WTC11 (cell line): ENCODE measurements around the gene SVBP. TPM values are rescaled to one million over a fixed set of nuclear protein-coding genes. Genes with fewer than 3 reads are reported as not detected.

ENCODE experiments used
- ATAC-seq: fragments of 200-7000 bp; cut with Tn5 transposase; 2 replicates; pipeline ENCODE4 v1.10.0; 2021; ENCODE audit warnings: mild to moderate bottlenecking, moderate library complexity
- CTCF ChIA-PET: fragments of 300-600 bp; sonication (Branson Sonifier 250); formaldehyde crosslinking; loops from one replicate; lab custom pipeline; 2021; ENCODE audit warnings: antibody characterized with exemption; lab: Charles Lee
- POLR2A ChIA-PET: fragments of 350-600 bp; sonication (Branson Sonifier 250); formaldehyde crosslinking; loops from one replicate; lab custom pipeline; 2021; ENCODE audit warnings: antibody characterized with exemption; lab: Charles Lee
- DNase-seq: peaks from one replicate; pipeline ENCODE4 v3.0.0; 2021; ENCODE audit warnings: low spot score
- H3K27ac Mint-ChIP-seq: 2 replicates; pipeline ENCODE4 v1.8.0; 2021; ENCODE audit warnings: mixed read lengths
- H3K27me3 Mint-ChIP-seq: 2 replicates; pipeline ENCODE4 v1.8.0; 2021; ENCODE audit warnings: low read depth, mild to moderate bottlenecking, moderate library complexity, mixed read lengths
- H3K36me3 Mint-ChIP-seq: 2 replicates; pipeline ENCODE4 v1.8.0; 2021; ENCODE audit warnings: mixed read lengths
- H3K4me1 Mint-ChIP-seq: 2 replicates; pipeline ENCODE4 v1.8.0; 2022; ENCODE audit warnings: mixed read lengths
- H3K4me3 Mint-ChIP-seq: 2 replicates; pipeline ENCODE4 v1.8.0; 2021; ENCODE audit warnings: mild to moderate bottlenecking, moderate library complexity, mixed read lengths
- H3K9me3 Mint-ChIP-seq: 2 replicates; pipeline ENCODE4 v1.8.0; 2021; ENCODE audit warnings: mixed read lengths
- ELF4 ChIP-seq: sonication (generic); formaldehyde crosslinking; IDR thresholded peaks from 2 replicates; pipeline ENCODE4 v1.8.1; 2022; ENCODE audit warnings: low read depth, mild to moderate bottlenecking, moderate library complexity, missing genetic modification reagents
- FOXJ3 ChIP-seq: sonication (generic); formaldehyde crosslinking; IDR thresholded peaks from 2 replicates; pipeline ENCODE4 v1.9.0; 2021; ENCODE audit warnings: missing genetic modification reagents, mild to moderate bottlenecking, borderline replicate concordance
- FOXP1 ChIP-seq: sonication (generic); formaldehyde crosslinking; IDR thresholded peaks from 2 replicates; pipeline ENCODE4 v1.8.0; 2022; ENCODE audit warnings: missing genetic modification reagents, mild to moderate bottlenecking, moderate library complexity, borderline replicate concordance
- HMGA2 ChIP-seq: fragments of 250-450 bp; sonication (Bioruptor Pico); IDR thresholded peaks from 2 replicates; pipeline ENCODE4 v1.4.0; 2021; ENCODE audit warnings: mild to moderate bottlenecking, moderate library complexity
- JAZF1 ChIP-seq: fragments of 250-450 bp; sonication (Bioruptor Pico); IDR thresholded peaks from 2 replicates; pipeline ENCODE4 v1.9.0; 2021; ENCODE audit warnings: moderate library complexity, mild to moderate bottlenecking, inconsistent platforms
- NR1H2 ChIP-seq: sonication (generic); formaldehyde crosslinking; IDR thresholded peaks from 2 replicates; pipeline ENCODE4 v1.9.0; 2021; ENCODE audit warnings: mild to moderate bottlenecking, moderate library complexity, missing genetic modification reagents
- RORB ChIP-seq: fragments of 250-450 bp; sonication (Bioruptor Pico); IDR thresholded peaks from 2 replicates; pipeline ENCODE4 v1.9.0; 2021; ENCODE audit warnings: mild to moderate bottlenecking
- SP1 ChIP-seq: sonication (generic); formaldehyde crosslinking; conservative IDR thresholded peaks from 2 replicates; pipeline ENCODE4 v1.8.1; 2022; ENCODE audit warnings: missing genetic modification reagents
- TEAD1 ChIP-seq: sonication (generic); formaldehyde crosslinking; IDR thresholded peaks from 2 replicates; pipeline ENCODE4 v1.8.0; 2022; ENCODE audit warnings: mild to moderate bottlenecking, missing genetic modification reagents
- TP53 ChIP-seq: sonication (generic); formaldehyde crosslinking; IDR thresholded peaks from 2 replicates; pipeline ENCODE4 v1.8.1; 2023; ENCODE audit warnings: mild to moderate bottlenecking, missing genetic modification reagents
- ZBTB43 ChIP-seq: sonication (generic); formaldehyde crosslinking; IDR thresholded peaks from 2 replicates; pipeline ENCODE4 v1.8.1; 2023; ENCODE audit warnings: mild to moderate bottlenecking, missing genetic modification reagents
- ZNF138 ChIP-seq: sonication (generic); formaldehyde crosslinking; conservative IDR thresholded peaks from 2 replicates; pipeline ENCODE4 v1.8.1; 2022; ENCODE audit warnings: mild to moderate bottlenecking, moderate library complexity, missing genetic modification reagents
- ZNF219 ChIP-seq: sonication (generic); formaldehyde crosslinking; IDR thresholded peaks from 2 replicates; pipeline ENCODE4 v1.8.0; 2023; ENCODE audit warnings: missing genetic modification reagents, mild to moderate bottlenecking, borderline replicate concordance
- ZNF512 ChIP-seq: sonication (generic); formaldehyde crosslinking; IDR thresholded peaks from 2 replicates; pipeline ENCODE4 v1.8.1; 2022; ENCODE audit warnings: missing genetic modification reagents, borderline replicate concordance
- total RNA-seq: library from RNA; stranded (reverse); gene quantifications from 3 replicates; pipeline ENCODE4 v1.2.3, GENCODE V29; 2021
- TF ChIP-seq, protein P1 (sequence below): sonication (generic); formaldehyde crosslinking; IDR thresholded peaks from 2 replicates; pipeline ENCODE4 v1.8.0; 2022; ENCODE audit warnings: missing genetic modification reagents
- TF ChIP-seq, protein P2 (sequence below): sonication (generic); formaldehyde crosslinking; IDR thresholded peaks from 2 replicates; pipeline ENCODE4 v1.8.1; 2023; ENCODE audit warnings: mild to moderate bottlenecking, missing genetic modification reagents
- TF ChIP-seq, protein P3 (sequence below): sonication (generic); formaldehyde crosslinking; IDR thresholded peaks from 2 replicates; pipeline ENCODE4 v1.8.1; 2022; ENCODE audit warnings: low read depth, missing genetic modification reagents, borderline replicate concordance
- TF ChIP-seq, protein P4 (sequence below): sonication (generic); formaldehyde crosslinking; IDR thresholded peaks from 2 replicates; pipeline ENCODE4 v1.8.1; 2023; ENCODE audit warnings: mild to moderate bottlenecking, missing genetic modification reagents, borderline replicate concordance

Gene SVBP
- total RNA-seq, 1 experiment from 2014 or later, result 28.7 TPM

GRCh38 chr1:42784547-42784945, 32.7 kb downstream of the SVBP start:
- DNase-seq (no peak), ATAC-seq (peak; percentile 38)
- ChIA-PET CTCF (interaction anchor here (0.8 kb wide), 1 partner anchor 129 kb away, joined by 3 read pairs; no protein-coding TSS in a partner anchor), POLR2A (interaction anchor here (1.0 kb wide), 1 partner anchor 27 kb away, joined by 3 read pairs; no protein-coding TSS in a partner anchor)
- H3K27me3 Mint-ChIP-seq, result no peaks in the 10 kb centered on the region
- TF ChIP-seq FOXJ3 (no peak), TEAD1 (CRISPR knock-in tag) (no peak), NR1H2 (no peak), SP1 (CRISPR knock-in tag) (no peak), TP53 (CRISPR knock-in tag) (no peak), FOXP1 (CRISPR knock-in tag) (no peak), ZNF512 (CRISPR knock-in tag) (no peak), ZNF219 (CRISPR knock-in tag) (no peak)
- TF ChIP-seq, protein P1, sequence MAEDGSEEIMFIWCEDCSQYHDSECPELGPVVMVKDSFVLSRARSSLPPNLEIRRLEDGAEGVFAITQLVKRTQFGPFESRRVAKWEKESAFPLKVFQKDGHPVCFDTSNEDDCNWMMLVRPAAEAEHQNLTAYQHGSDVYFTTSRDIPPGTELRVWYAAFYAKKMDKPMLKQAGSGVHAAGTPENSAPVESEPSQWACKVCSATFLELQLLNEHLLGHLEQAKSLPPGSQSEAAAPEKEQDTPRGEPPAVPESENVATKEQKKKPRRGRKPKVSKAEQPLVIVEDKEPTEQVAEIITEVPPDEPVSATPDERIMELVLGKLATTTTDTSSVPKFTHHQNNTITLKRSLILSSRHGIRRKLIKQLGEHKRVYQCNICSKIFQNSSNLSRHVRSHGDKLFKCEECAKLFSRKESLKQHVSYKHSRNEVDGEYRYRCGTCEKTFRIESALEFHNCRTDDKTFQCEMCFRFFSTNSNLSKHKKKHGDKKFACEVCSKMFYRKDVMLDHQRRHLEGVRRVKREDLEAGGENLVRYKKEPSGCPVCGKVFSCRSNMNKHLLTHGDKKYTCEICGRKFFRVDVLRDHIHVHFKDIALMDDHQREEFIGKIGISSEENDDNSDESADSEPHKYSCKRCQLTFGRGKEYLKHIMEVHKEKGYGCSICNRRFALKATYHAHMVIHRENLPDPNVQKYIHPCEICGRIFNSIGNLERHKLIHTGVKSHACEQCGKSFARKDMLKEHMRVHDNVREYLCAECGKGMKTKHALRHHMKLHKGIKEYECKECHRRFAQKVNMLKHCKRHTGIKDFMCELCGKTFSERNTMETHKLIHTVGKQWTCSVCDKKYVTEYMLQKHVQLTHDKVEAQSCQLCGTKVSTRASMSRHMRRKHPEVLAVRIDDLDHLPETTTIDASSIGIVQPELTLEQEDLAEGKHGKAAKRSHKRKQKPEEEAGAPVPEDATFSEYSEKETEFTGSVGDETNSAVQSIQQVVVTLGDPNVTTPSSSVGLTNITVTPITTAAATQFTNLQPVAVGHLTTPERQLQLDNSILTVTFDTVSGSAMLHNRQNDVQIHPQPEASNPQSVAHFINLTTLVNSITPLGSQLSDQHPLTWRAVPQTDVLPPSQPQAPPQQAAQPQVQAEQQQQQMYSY, result no peak
- TF ChIP-seq, protein P2, sequence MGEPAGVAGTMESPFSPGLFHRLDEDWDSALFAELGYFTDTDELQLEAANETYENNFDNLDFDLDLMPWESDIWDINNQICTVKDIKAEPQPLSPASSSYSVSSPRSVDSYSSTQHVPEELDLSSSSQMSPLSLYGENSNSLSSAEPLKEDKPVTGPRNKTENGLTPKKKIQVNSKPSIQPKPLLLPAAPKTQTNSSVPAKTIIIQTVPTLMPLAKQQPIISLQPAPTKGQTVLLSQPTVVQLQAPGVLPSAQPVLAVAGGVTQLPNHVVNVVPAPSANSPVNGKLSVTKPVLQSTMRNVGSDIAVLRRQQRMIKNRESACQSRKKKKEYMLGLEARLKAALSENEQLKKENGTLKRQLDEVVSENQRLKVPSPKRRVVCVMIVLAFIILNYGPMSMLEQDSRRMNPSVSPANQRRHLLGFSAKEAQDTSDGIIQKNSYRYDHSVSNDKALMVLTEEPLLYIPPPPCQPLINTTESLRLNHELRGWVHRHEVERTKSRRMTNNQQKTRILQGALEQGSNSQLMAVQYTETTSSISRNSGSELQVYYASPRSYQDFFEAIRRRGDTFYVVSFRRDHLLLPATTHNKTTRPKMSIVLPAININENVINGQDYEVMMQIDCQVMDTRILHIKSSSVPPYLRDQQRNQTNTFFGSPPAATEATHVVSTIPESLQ, result no peak
- no peak overlapping the region for H3K4me3 Mint-ChIP-seq
- no peak overlapping the region for H3K27ac Mint-ChIP-seq
- peaks cover 8% of the 10 kb centered on the region for H3K4me1 Mint-ChIP-seq
- H3K36me3 Mint-ChIP-seq, result peaks cover 21% of the 10 kb centered on the region
- peaks cover 4% of the 10 kb centered on the region; the same call in 1 of the 2 replicates for H3K9me3 Mint-ChIP-seq

GRCh38 chr1:42783092-42783491, 34.1 kb downstream of the SVBP start:
- DNase-seq, result no peak
- no peak overlapping the region for H3K27ac Mint-ChIP-seq
- peaks cover 28% of the 10 kb centered on the region for H3K36me3 Mint-ChIP-seq
- peaks cover 8% of the 10 kb centered on the region for H3K4me1 Mint-ChIP-seq
- H3K27me3 Mint-ChIP-seq, result no peaks in the 10 kb centered on the region
- H3K4me3 Mint-ChIP-seq, result no peak overlapping the region
- ATAC-seq, result no peak
- H3K9me3 Mint-ChIP-seq, result peaks cover 4% of the 10 kb centered on the region; the same call in 1 of the 2 replicates
- CTCF ChIA-PET, result interaction anchor here (1.2 kb wide), 1 partner anchor 291 kb away, joined by 3 read pairs; no protein-coding TSS in a partner anchor
- POLR2A ChIA-PET, result no interaction called here
- TF ChIP-seq ELF4 (CRISPR knock-in tag), result no peak
- no peak for TF ChIP-seq JAZF1 (CRISPR knock-in tag)
- no peak for TF ChIP-seq ZNF512 (CRISPR knock-in tag)
- TF ChIP-seq ZNF138 (CRISPR knock-in tag), result no peak
- TF ChIP-seq RORB (CRISPR knock-in tag), result no peak
- TF ChIP-seq, protein P3, sequence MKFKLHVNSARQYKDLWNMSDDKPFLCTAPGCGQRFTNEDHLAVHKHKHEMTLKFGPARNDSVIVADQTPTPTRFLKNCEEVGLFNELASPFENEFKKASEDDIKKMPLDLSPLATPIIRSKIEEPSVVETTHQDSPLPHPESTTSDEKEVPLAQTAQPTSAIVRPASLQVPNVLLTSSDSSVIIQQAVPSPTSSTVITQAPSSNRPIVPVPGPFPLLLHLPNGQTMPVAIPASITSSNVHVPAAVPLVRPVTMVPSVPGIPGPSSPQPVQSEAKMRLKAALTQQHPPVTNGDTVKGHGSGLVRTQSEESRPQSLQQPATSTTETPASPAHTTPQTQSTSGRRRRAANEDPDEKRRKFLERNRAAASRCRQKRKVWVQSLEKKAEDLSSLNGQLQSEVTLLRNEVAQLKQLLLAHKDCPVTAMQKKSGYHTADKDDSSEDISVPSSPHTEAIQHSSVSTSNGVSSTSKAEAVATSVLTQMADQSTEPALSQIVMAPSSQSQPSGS, result no peak
- TF ChIP-seq HMGA2 (CRISPR knock-in tag), result no peak
- TF ChIP-seq ZBTB43 (CRISPR knock-in tag), result no peak
- TF ChIP-seq, protein P4, sequence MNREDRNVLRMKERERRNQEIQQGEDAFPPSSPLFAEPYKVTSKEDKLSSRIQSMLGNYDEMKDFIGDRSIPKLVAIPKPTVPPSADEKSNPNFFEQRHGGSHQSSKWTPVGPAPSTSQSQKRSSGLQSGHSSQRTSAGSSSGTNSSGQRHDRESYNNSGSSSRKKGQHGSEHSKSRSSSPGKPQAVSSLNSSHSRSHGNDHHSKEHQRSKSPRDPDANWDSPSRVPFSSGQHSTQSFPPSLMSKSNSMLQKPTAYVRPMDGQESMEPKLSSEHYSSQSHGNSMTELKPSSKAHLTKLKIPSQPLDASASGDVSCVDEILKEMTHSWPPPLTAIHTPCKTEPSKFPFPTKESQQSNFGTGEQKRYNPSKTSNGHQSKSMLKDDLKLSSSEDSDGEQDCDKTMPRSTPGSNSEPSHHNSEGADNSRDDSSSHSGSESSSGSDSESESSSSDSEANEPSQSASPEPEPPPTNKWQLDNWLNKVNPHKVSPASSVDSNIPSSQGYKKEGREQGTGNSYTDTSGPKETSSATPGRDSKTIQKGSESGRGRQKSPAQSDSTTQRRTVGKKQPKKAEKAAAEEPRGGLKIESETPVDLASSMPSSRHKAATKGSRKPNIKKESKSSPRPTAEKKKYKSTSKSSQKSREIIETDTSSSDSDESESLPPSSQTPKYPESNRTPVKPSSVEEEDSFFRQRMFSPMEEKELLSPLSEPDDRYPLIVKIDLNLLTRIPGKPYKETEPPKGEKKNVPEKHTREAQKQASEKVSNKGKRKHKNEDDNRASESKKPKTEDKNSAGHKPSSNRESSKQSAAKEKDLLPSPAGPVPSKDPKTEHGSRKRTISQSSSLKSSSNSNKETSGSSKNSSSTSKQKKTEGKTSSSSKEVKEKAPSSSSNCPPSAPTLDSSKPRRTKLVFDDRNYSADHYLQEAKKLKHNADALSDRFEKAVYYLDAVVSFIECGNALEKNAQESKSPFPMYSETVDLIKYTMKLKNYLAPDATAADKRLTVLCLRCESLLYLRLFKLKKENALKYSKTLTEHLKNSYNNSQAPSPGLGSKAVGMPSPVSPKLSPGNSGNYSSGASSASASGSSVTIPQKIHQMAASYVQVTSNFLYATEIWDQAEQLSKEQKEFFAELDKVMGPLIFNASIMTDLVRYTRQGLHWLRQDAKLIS (CRISPR knock-in tag), result no peak
